ENCODE measurements around the gene LITAFD. TPM values are rescaled to one million over a fixed set of nuclear protein-coding genes. Genes with fewer than 3 reads are reported as not detected.

LITAFD gene
- total RNA-seq, 4 donors from 2014 or later, result not detected

DNA sequence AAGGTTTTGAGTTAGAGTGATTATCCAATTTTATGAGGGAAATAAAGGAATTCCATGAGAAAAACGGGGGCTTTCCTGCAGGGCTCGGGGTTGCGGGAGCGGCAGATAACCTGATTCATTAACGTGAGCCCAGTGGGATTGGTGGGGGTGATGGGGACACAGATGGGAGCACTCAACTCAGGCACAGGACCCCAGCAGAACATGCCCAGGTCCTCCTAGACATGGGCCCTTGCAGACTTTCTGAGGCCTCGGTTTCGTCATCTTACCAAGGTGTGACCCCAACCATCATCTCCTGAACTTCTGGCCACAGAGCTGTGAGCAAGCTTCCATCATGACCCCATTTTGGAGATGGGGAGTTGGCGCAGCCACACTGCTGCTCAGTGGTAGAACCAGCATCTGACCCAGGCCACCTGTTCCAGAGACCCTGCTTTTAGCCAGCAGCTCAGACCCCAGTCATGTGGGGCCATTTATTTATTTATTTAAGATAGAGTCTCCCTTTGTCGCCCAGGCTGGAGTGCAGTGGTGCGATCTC is 35.7 kb upstream of the LITAFD start:
- H3K27ac ChIP-seq, result no peak overlapping the region
- peaks cover 0 to 7% of the 10 kb centered on the region in 2 donors for H3K4me1 ChIP-seq
- H3K4me3 ChIP-seq (replicated peaks in 1 of 3), result no peak overlapping the region
- H3K36me3 ChIP-seq, result peaks cover 14 to 20% of the 10 kb centered on the region in 2 donors
- 88% methylated on average over 9 to 10 of the region's 10 CpGs for WGBS, 2 donors
- H3K9me3 ChIP-seq, result no peaks in the 10 kb centered on the region
- DNase-seq, result no peak
- TF ChIP-seq, protein P1, sequence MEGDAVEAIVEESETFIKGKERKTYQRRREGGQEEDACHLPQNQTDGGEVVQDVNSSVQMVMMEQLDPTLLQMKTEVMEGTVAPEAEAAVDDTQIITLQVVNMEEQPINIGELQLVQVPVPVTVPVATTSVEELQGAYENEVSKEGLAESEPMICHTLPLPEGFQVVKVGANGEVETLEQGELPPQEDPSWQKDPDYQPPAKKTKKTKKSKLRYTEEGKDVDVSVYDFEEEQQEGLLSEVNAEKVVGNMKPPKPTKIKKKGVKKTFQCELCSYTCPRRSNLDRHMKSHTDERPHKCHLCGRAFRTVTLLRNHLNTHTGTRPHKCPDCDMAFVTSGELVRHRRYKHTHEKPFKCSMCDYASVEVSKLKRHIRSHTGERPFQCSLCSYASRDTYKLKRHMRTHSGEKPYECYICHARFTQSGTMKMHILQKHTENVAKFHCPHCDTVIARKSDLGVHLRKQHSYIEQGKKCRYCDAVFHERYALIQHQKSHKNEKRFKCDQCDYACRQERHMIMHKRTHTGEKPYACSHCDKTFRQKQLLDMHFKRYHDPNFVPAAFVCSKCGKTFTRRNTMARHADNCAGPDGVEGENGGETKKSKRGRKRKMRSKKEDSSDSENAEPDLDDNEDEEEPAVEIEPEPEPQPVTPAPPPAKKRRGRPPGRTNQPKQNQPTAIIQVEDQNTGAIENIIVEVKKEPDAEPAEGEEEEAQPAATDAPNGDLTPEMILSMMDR (IDR thresholded peaks at IDR 0.05), result no peak
- no peak for TF ChIP-seq POLR2A (IDR thresholded peaks at IDR 0.05)
- H3K27me3 ChIP-seq, result no peaks in the 10 kb centered on the region
- intact Hi-C loops (cut with DNase I), result no loop called here

DNA sequence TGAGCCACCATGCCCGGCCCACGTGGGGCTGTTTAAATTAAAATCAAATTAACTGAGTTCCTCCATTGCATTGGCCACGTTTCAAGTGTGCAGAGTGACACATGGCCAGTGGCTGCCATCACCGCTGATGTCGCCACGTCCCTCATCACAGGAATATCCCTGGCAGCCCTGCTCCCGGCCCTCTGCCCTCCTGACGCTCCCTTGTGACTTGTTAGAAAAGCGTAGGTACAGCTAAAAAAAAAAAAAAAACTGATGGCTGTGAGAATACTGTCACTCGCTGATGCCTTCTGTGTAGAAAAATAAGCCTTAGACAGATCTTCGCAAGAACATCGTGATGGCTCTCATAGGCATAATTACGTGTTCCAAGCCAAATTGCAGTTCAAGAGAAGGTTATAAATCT is 35.0 kb upstream of the LITAFD start:
- no peak overlapping the region for H3K4me3 ChIP-seq (replicated peaks in 1 of 3)

DNA sequence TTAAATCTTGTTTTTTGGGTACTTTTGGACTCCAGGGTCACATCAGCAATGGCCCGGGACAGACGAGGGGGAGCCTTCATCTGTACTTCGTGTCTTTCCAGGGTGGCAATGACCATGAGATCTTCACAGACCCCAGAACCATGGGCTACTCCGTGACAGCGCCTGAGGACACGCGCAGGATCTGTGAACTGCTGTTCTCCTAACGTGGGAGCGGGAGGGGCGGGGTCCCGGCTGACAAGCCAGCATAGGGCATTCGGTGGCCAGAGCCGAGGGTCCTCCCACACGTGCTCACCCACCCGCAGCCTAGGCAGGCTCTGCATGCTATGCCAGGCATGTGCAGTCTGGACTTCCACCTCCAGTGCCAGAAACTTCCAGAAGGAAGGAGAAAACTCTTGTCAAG is 34.5 kb upstream of the LITAFD start:
- WGBS, 2 donors, result 95% methylated on average over 11 to 15 of the region's 15 CpGs
- no peaks in the 10 kb centered on the region for H3K27me3 ChIP-seq
- intact Hi-C loops (cut with DNase I), result no loop called here

More for the DNA sequence above, 35.0 kb upstream of the LITAFD start:
- 88 to 89% methylated on average over 13 of the region's 13 CpGs for WGBS, 2 donors
- Histone ChIP-seq H3K36me3 (peaks cover 14 to 20% of the 10 kb centered on the region in 2 donors), H3K27me3 (no peaks in the 10 kb centered on the region), H3K27ac (no peak overlapping the region), H3K4me1 (peaks cover 0 to 7% of the 10 kb centered on the region in 2 donors), H3K9me3 (no peaks in the 10 kb centered on the region)
- DNase-seq, result no peak
- intact Hi-C loops (cut with DNase I), result no loop called here
- no peak for TF ChIP-seq POLR2A (IDR thresholded peaks at IDR 0.05)
- TF ChIP-seq, protein P1 (IDR thresholded peaks at IDR 0.05), result no peak

DNA sequence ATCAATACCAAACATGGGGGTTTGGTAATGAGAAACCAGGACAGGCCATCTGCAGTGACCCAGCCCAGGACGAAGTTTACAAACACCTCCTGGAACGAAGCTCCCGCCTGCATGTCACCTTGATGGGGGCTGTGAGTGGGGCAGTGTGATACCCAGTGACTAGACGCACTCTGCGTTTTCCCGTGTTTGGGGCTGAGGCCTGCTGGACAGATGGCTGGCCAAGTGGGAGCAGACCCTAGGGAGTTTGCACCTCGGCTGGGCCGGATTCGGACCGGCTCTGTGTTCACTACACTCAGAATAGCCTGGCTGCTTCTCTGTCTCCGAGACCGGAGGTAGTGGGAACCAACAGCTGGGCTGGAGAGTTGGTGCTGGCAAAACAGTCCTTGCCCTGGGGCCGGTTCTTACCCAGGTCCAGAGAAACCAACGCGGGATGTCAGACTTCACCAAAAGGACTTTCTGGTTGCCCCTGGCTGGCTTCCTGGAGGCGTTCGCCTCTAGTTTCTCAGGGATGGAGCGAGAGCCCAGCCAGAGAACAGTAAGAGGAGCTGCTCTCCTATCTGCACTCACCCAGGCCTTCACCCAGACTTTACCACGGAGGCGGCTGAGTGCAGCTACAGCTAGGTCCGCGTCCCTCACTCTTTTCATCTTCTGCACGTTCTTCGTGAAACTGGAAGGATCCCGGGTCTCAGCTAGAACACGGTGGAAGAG is 33.8 kb upstream of the LITAFD start:
- peaks cover 14 to 20% of the 10 kb centered on the region in 2 donors for H3K36me3 ChIP-seq
- H3K9me3 ChIP-seq, result no peaks in the 10 kb centered on the region
- intact Hi-C loops (cut with DNase I), result no loop called here
- H3K27me3 ChIP-seq, result no peaks in the 10 kb centered on the region
- H3K4me1 ChIP-seq, result peaks cover 0 to 7% of the 10 kb centered on the region in 2 donors
- DNase-seq, result no peak
- 92 to 94% methylated on average over 22 to 23 of the region's 26 CpGs for WGBS, 2 donors
- no peak overlapping the region for H3K27ac ChIP-seq
- H3K4me3 ChIP-seq (replicated peaks in 1 of 3), result no peak overlapping the region
- TF ChIP-seq POLR2A (IDR thresholded peaks at IDR 0.05), result no peak
- TF ChIP-seq, protein P1 (IDR thresholded peaks at IDR 0.05), result no peak

More for the DNA sequence above, 34.5 kb upstream of the LITAFD start:
- H3K4me1 ChIP-seq, result peaks cover 0 to 7% of the 10 kb centered on the region in 2 donors
- no peak overlapping the region for H3K27ac ChIP-seq
- TF ChIP-seq, protein P1 (IDR thresholded peaks at IDR 0.05), result no peak
- TF ChIP-seq POLR2A (IDR thresholded peaks at IDR 0.05), result no peak
- no peak for DNase-seq
- no peaks in the 10 kb centered on the region for H3K9me3 ChIP-seq
- H3K4me3 ChIP-seq (replicated peaks in 1 of 3), result no peak overlapping the region
- H3K36me3 ChIP-seq, result peaks cover 14 to 20% of the 10 kb centered on the region in 2 donors

DNA sequence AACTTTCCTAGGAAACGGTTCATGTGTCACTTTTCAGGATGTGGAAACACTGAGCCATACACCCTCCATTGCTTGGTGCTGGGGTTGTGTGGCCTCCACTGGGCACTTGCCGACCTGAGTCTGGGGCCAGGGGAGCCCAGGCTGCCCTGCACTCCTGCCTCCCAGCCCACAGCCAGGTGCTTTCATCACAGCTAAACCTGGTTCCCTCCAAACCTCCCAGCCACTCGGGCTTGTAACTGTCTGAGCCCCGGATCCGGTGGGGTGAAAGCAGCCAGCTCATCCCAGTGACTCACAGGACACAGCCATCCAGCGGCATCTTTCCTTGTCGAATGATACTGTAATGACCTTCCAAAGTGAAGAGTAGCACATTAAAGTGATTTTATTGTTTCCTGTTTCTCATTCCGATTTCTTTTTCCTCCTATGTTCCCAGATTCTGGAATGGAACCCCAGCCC is 33.2 kb upstream of the LITAFD start:
- Histone ChIP-seq H3K27me3 (no peaks in the 10 kb centered on the region), H3K9me3 (no peaks in the 10 kb centered on the region), H3K36me3 (peaks cover 14 to 20% of the 10 kb centered on the region in 2 donors), H3K4me3 (replicated peaks in 1 of 3) (no peak overlapping the region), H3K27ac (no peak overlapping the region), H3K4me1 (peaks cover 0 to 7% of the 10 kb centered on the region in 2 donors)
- no peak for DNase-seq
- intact Hi-C loops (cut with DNase I), result no loop called here
- 83% methylated on average over 8 of the region's 8 CpGs for WGBS, 2 donors
- TF ChIP-seq, protein P1 (IDR thresholded peaks at IDR 0.05), result no peak
- TF ChIP-seq POLR2A (IDR thresholded peaks at IDR 0.05), result no peak
